GM12878 (cell line): ENCODE data around the gene FAM78A. TPM values are rescaled to one million over a fixed set of nuclear protein-coding genes. Genes with fewer than 3 reads are reported as not detected.
A peak's percentile ranks its signal among the peaks of the same experiment; 100 is the strongest.

Source experiments
- ATAC-seq: fragments of 200-7000 bp; cut with Tn5 transposase; 3 replicates; pipeline ENCODE4 v1.9.1; 2020; ENCODE audit warnings: mild to moderate bottlenecking, moderate library complexity
- BruUV-seq: library from RNA; stranded (reverse); fragments of 400-500 nt; replicated peaks from 2 replicates; lab custom pipeline; 2021; lab: Mats Ljungman, UMichigan
- CTCF ChIA-PET: fragments of 300-600 bp; sonication (Branson Sonifier 250); formaldehyde crosslinking; extraction: SDS; loops from one replicate; lab custom pipeline; 2021; ENCODE audit warnings: inconsistent platforms; lab: Yijun Ruan, JAX
- POLR2A ChIA-PET: fragments of 350-600 bp; formaldehyde crosslinking; extraction: SDS; loops from one replicate; lab custom pipeline; 2021; ENCODE audit warnings: inconsistent platforms; lab: Charles Lee
- RAD21 ChIA-PET: fragments of 300-600 bp; sonication (Branson Sonifier 250); formaldehyde crosslinking; loops from one replicate; lab custom pipeline; 2023; ENCODE audit warnings: antibody characterized with exemption; ENCODE audit not compliant: unreplicated experiment; lab: Charles Lee
- SMC1A ChIA-PET: fragments of 300-600 bp; sonication (Branson Sonifier 250); formaldehyde crosslinking; loops from one replicate; lab custom pipeline; 2023; ENCODE audit not compliant: unreplicated experiment, uncharacterized antibody; lab: Charles Lee
- DNase-seq: peaks from one replicate; pipeline ENCODE4 v3.0.0-alpha.2; 2011; ENCODE audit warnings: low read depth, low spot score
- FAIRE-seq: peaks from 3 replicates; lab custom pipeline; 2011; peaks lifted over from hg19 to GRCh38; lab: Jason Lieb, UNC
- H2AFZ ChIP-seq: 2 replicates; pipeline ENCODE4 v1.6.0; 2011; ENCODE audit warnings: low read depth, low read length, control low read depth; ENCODE audit not compliant: control insufficient read depth
- H3K27ac ChIP-seq: 2 replicates; pipeline ENCODE4 v1.5.1; 2011; ENCODE audit warnings: control low read depth; ENCODE audit not compliant: control insufficient read depth, insufficient read depth
- H3K27me3 ChIP-seq, 2 experiments: replicated peaks in 1 of 2; 2 replicates each; pipeline versions ENCODE4 v1.6.0 to v1.6.1; 2011; ENCODE audit warnings: low read length in 1 of 2; ENCODE audit not compliant: control insufficient read depth in 2 of 2, insufficient read depth in 2 of 2
- H3K36me3 ChIP-seq, 2 experiments: 2 replicates each; pipeline ENCODE4 v1.5.1; 2011; ENCODE audit warnings: low read length in 1 of 2; ENCODE audit not compliant: control insufficient read depth in 2 of 2, insufficient read depth in 2 of 2
- H3K4me1 ChIP-seq: 2 replicates; pipeline ENCODE4 v1.6.1; 2011; ENCODE audit warnings: mild to moderate bottlenecking, low read length, moderate library complexity, mixed read lengths; ENCODE audit not compliant: control insufficient read depth, insufficient read depth
- H3K4me2 ChIP-seq: 2 replicates; pipeline ENCODE4 v1.6.0; 2011; ENCODE audit warnings: control low read depth; ENCODE audit not compliant: control insufficient read depth, insufficient read depth
- H3K4me3 ChIP-seq: fragments of 200-600 bp; sonication (generic); 2 replicates; pipeline ENCODE4 v1.5.1; 2016
- H3K79me2 ChIP-seq: 2 replicates; pipeline ENCODE4 v1.6.0; 2011; ENCODE audit warnings: low read length; ENCODE audit not compliant: control insufficient read depth, insufficient read depth
- H3K9ac ChIP-seq: 2 replicates; pipeline ENCODE4 v1.8.0; 2011; ENCODE audit warnings: low read length, control low read depth, mixed read lengths; ENCODE audit not compliant: control insufficient read depth, insufficient read depth
- H3K9me3 ChIP-seq: replicated peaks from 3 replicates; pipeline ENCODE4 v1.5.1; 2011; ENCODE audit warnings: mild to moderate bottlenecking, low read length; ENCODE audit not compliant: control insufficient read depth, insufficient read depth
- H4K20me1 ChIP-seq: 2 replicates; pipeline ENCODE4 v1.6.0; 2011; ENCODE audit not compliant: control insufficient read depth, insufficient read depth
- ASH2L ChIP-seq: fragments of 300-600, 200-600 bp; sonication (generic); IDR thresholded peaks from 2 replicates; pipeline ENCODE4 v1.6.1; 2017; ENCODE audit warnings: low read depth, mild to moderate bottlenecking, borderline replicate concordance
- BCL11A ChIP-seq: IDR thresholded peaks from 2 replicates; pipeline ENCODE4 v1.6.1; 2011; ENCODE audit warnings: low read depth, low read length
- IRF4 ChIP-seq: IDR thresholded peaks from 2 replicates; pipeline ENCODE4 v1.6.1; 2011; ENCODE audit warnings: low read depth, low read length
- LARP7 ChIP-seq: fragments of 450-650 bp; IDR thresholded peaks from 2 replicates; pipeline ENCODE4 v1.6.1; 2017; ENCODE audit warnings: mild to moderate bottlenecking
- NFYB ChIP-seq: IDR thresholded peaks from 2 replicates; pipeline ENCODE4 v1.6.1; 2011; ENCODE audit warnings: low read depth, mild to moderate bottlenecking, low read length, improper control_type of control experiment, moderate library complexity; ENCODE audit not compliant: insufficient read depth
- POLR2AphosphoS5 ChIP-seq: IDR thresholded peaks from 2 replicates; pipeline ENCODE4 v1.6.1; 2011; ENCODE audit warnings: mild to moderate bottlenecking, low read length, inconsistent platforms
- TARDBP ChIP-seq: IDR thresholded peaks from 2 replicates; pipeline ENCODE4 v1.6.1; 2016; ENCODE audit warnings: borderline replicate concordance
- TCF3 ChIP-seq: IDR thresholded peaks from 2 replicates; pipeline ENCODE4 v1.6.1; 2012; ENCODE audit warnings: low read depth, mild to moderate bottlenecking, low read length, borderline replicate concordance; ENCODE audit not compliant: insufficient read depth
- WGBS: methylation state at CpG from one replicate; pipeline ENCODE4 v1.1.6; 2016; ENCODE audit warnings: low lambda C conversion rate; ENCODE audit not compliant: insufficient replicate concordance, insufficient coverage; ENCODE audit errors: missing lambda C conversion rate; 5-methylcytosine and 5-hydroxymethylcytosine counted together
- in situ Hi-C: fragments of 300-500 bp; cut with MboI; formaldehyde crosslinking; loops from 9 replicates; pipeline ENCODE4 v1.14.3; 2018; ENCODE audit warnings: mixed read lengths
- intact Hi-C: fragments of 100-400 bp; cut with micrococcal nuclease; formaldehyde crosslinking; loops from one replicate; pipeline ENCODE4 v1.14.2; 2022; ENCODE audit not compliant: unreplicated experiment
- polyA plus RNA-seq, 11 experiments: library from polyadenylated mRNA; depleted of rRNA in 4 of 11; unstranded in 6 of 11; stranded (reverse) in 5 of 11; fragments of >200 nt; fragmentation: Nextera tagmentation in 4 of 11; fragmentation: Illumina TruSeq in 1 of 11; extraction: Ambion mirVana in 4 of 11; extraction: Trizol in 1 of 11; gene quantifications; 1 replicate in 1 of 11; 2 replicates in 10 of 11; pipeline versions ENCODE4 v1.2.1 to v1.2.3, GENCODE V29; 2011 to 2016; ENCODE audit warnings: inconsistent platforms in 2 of 11, missing spikeins in 2 of 11, low read depth in 1 of 11
- total RNA-seq, 4 experiments: library from RNA; depleted of rRNA in 3 of 4; stranded (reverse); fragments of >200 nt in 3 of 4; fragmentation: Illumina TruSeq in 1 of 4; extraction: Trizol in 1 of 4; gene quantifications; 2 replicates each; pipeline versions ENCODE4 v1.2.1 to v1.2.3, GENCODE V29; 2013 to 2021
- TF ChIP-seq, protein P1 (sequence below): IDR thresholded peaks from 2 replicates; pipeline ENCODE4 v1.6.1; 2012; ENCODE audit warnings: improper control_type of control experiment, low read depth, low read length; ENCODE audit not compliant: insufficient replicate concordance
- TF ChIP-seq, protein P2 (sequence below): fragments of 150-350 bp; IDR thresholded peaks from 2 replicates; pipeline ENCODE4 v1.6.1; 2016; ENCODE audit warnings: low read depth, low read length

FAM78A gene
- total and polyA plus RNA-seq, 10 of the 15 experiments (the other 5 are each of a cell fraction or from before 2014, with no cell fraction given), result 0.18 to 32.5 (median 12.2) TPM

DNA sequence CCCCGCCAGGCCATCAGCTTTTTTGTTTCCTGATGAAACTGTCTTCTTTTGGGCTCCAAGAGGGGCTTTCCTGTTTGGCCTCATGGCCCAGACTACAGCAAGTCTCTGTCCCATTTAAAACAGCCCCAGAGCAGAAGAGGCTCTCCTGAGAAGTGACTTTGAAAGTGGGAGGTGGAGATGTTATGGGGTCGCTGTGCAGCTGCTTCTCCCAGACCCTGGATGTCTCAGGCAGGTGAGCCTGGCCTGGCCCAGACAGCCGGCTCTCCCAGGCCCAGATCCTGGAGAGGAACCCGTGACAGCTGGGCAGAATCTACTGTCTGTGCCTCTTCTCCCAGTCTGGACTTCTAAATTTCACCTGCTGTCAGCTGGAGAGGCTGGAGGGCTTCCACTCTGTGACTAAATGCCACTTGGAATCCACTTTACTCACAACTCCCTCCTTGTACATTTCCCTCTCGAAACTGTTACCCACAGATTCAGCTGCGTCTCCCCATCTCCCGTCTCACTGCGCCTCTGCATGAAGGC is 20.6 kb downstream of the FAM78A start:
- intact Hi-C loops, result loop anchor here (1.0 kb wide), 1 partner anchor 18 kb away; no protein-coding TSS in a partner anchor
- ChIA-PET RAD21 (interaction anchor here (0.6 to 9.6 kb wide), 5 partner anchors 8 to 131 kb away, joined by 3 to 181 read pairs (median 6); partner anchors contain the start of gene FAM78A), SMC1A (interaction anchor here (1.0 to 7.8 kb wide), 5 partner anchors 9 to 78 kb away, joined by 3 to 154 read pairs (median 3); partner anchors contain the start of gene FAM78A), CTCF (interaction anchor here (0.6 to 11.0 kb wide), 6 partner anchors 17 to 78 kb away, joined by 3 to 151 read pairs (median 6); partner anchors contain the start of gene FAM78A), POLR2A (interaction anchor here (0.6 to 13.4 kb wide), 6 partner anchors 8 to 379 kb away, joined by 3 to 267 read pairs (median 3); partner anchors contain the start of gene FAM78A)
- in situ Hi-C loops, result loop anchor here (25.0 kb wide), 2 partner anchors 1418 to 1882 kb away; partner anchors contain the start of genes C9orf78 and USP20
- Histone ChIP-seq H3K79me2 (peaks cover 8% of the 10 kb centered on the region), H3K27me3 (no peaks in the 10 kb centered on the region), H3K4me3 (peak overlapping the region; percentile 29; the same call in 1 of the 2 replicates), H3K9me3 (no peaks in the 10 kb centered on the region), H4K20me1 (no peaks in the 10 kb centered on the region), H3K27ac (peak overlapping the region; percentile 98), H3K4me1 (peaks cover 48% of the 10 kb centered on the region), H3K9ac (peak overlapping the region; percentile 65), H2AFZ (peak overlapping the region; percentile 84), H3K36me3 (peaks cover 14 to 20% of the 10 kb centered on the region in 2 experiments), H3K4me2 (peak overlapping the region; percentile 92)
- BruUV-seq, result TSS peak; percentile 69
- TF ChIP-seq BCL11A, result no peak
- TF ChIP-seq, protein P1, sequence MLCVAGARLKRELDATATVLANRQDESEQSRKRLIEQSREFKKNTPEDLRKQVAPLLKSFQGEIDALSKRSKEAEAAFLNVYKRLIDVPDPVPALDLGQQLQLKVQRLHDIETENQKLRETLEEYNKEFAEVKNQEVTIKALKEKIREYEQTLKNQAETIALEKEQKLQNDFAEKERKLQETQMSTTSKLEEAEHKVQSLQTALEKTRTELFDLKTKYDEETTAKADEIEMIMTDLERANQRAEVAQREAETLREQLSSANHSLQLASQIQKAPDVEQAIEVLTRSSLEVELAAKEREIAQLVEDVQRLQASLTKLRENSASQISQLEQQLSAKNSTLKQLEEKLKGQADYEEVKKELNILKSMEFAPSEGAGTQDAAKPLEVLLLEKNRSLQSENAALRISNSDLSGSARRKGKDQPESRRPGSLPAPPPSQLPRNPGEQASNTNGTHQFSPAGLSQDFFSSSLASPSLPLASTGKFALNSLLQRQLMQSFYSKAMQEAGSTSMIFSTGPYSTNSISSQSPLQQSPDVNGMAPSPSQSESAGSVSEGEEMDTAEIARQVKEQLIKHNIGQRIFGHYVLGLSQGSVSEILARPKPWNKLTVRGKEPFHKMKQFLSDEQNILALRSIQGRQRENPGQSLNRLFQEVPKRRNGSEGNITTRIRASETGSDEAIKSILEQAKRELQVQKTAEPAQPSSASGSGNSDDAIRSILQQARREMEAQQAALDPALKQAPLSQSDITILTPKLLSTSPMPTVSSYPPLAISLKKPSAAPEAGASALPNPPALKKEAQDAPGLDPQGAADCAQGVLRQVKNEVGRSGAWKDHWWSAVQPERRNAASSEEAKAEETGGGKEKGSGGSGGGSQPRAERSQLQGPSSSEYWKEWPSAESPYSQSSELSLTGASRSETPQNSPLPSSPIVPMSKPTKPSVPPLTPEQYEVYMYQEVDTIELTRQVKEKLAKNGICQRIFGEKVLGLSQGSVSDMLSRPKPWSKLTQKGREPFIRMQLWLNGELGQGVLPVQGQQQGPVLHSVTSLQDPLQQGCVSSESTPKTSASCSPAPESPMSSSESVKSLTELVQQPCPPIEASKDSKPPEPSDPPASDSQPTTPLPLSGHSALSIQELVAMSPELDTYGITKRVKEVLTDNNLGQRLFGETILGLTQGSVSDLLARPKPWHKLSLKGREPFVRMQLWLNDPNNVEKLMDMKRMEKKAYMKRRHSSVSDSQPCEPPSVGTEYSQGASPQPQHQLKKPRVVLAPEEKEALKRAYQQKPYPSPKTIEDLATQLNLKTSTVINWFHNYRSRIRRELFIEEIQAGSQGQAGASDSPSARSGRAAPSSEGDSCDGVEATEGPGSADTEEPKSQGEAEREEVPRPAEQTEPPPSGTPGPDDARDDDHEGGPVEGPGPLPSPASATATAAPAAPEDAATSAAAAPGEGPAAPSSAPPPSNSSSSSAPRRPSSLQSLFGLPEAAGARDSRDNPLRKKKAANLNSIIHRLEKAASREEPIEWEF, result no peak
- TF ChIP-seq, protein P2, sequence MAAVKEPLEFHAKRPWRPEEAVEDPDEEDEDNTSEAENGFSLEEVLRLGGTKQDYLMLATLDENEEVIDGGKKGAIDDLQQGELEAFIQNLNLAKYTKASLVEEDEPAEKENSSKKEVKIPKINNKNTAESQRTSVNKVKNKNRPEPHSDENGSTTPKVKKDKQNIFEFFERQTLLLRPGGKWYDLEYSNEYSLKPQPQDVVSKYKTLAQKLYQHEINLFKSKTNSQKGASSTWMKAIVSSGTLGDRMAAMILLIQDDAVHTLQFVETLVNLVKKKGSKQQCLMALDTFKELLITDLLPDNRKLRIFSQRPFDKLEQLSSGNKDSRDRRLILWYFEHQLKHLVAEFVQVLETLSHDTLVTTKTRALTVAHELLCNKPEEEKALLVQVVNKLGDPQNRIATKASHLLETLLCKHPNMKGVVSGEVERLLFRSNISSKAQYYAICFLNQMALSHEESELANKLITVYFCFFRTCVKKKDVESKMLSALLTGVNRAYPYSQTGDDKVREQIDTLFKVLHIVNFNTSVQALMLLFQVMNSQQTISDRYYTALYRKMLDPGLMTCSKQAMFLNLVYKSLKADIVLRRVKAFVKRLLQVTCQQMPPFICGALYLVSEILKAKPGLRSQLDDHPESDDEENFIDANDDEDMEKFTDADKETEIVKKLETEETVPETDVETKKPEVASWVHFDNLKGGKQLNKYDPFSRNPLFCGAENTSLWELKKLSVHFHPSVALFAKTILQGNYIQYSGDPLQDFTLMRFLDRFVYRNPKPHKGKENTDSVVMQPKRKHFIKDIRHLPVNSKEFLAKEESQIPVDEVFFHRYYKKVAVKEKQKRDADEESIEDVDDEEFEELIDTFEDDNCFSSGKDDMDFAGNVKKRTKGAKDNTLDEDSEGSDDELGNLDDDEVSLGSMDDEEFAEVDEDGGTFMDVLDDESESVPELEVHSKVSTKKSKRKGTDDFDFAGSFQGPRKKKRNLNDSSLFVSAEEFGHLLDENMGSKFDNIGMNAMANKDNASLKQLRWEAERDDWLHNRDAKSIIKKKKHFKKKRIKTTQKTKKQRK, result no peak
- no peak for TF ChIP-seq LARP7
- no peak for TF ChIP-seq TARDBP
- TF ChIP-seq NFYB, result no peak
- TF ChIP-seq POLR2AphosphoS5, result no peak
- TF ChIP-seq IRF4, result 0 out of 2 replicates have a peak, but pooled peaks have one; percentile 10
- TF ChIP-seq TCF3, result 0 out of 2 replicates have a peak, but pooled peaks have one; percentile 17
- TF ChIP-seq ASH2L, result no peak
- FAIRE-seq, result peak; percentile 54
- under 1% methylated on average over 8 of the region's 8 CpGs for WGBS
- peak; percentile 7 for ATAC-seq
- no peak for DNase-seq
